SHP77 treated with DMSO at 0.1 percent for 48 hours (cell line): ENCODE data around the gene NIPAL4.

Experiments
- DNase-seq: peaks from one replicate; lab custom pipeline; 2025; lab: John Stamatoyannopoulos, UW

The NIPAL4 gene

GRCh38 chr5:157485811-157486210 lies 25.8 kb downstream of the NIPAL4 start:
- DNase-seq = no peak

GRCh38 chr5:157486221-157486681 lies 26.2 kb downstream of the NIPAL4 start:
- no peak for DNase-seq

- no peak for DNase-seq
These were observed 26.8 kb downstream of the NIPAL4 start for GRCh38 chr5:157486861-157487260.

DNA sequence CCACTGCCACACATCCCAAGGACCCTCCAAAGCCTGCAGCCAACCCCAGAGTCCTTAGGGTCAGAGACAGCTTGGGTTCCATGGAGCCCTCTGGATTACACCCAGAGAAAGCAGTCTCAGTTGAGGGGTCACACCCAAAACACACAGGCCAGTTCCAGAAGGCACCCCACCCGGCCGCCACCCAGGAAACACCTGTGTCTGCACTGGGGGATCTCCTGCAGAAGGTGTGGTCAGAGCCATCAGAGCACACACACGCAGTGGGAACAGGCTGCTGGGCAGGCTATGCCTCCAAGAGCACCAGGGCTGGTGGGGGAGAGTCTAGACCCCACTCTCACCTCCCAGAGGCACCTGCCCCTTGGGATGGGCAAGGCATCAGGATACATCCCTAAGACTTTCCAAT lies 27.3 kb downstream of the NIPAL4 start:
- no peak for DNase-seq

DNA sequence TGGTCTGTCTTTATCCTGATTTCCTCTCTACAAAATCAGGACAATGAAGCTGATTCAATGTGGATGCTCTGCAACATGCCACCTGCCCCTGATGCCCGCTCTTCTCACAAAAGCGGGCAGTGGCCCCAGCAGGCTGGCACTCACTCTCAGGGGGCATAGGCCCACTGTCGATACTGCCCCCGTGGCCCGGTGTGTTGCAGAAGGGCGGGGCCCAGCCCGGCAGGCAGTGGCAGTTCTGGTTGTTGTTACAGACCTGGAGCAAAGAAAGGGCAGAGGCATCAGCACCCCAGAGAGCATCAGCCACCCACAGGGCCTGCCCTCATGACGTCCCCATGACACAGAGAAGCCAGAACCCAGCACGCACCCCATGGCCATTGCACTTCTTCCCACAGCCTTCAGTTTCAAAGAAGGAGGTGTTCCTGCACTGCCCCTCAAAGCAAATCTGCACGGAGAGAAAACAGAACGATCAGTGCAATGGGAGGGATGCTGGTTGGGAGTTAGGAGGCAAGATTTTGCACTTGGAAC lies 31.5 kb downstream of the NIPAL4 start:
- no peak for DNase-seq

DNA sequence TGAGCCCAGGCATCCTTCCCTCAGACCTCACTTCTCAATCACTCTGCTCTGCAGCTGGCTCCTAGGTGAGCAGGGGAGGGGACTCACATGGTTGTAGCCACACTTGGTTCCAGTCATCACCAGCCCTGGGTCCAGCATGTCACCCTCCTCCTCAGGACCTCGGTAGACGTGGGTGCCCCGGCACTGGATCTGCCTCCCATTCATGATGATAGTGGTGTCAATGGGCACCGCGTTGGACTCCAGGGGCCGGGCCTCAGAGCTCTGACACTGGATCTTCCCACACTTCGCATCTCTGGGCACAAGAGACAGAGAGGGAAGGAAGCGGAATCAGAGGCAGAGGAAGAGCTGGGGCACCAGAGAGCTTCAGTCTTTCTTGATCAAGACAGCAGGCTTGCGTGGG lies 32.9 kb downstream of the NIPAL4 start:
- no peak for DNase-seq

DNA sequence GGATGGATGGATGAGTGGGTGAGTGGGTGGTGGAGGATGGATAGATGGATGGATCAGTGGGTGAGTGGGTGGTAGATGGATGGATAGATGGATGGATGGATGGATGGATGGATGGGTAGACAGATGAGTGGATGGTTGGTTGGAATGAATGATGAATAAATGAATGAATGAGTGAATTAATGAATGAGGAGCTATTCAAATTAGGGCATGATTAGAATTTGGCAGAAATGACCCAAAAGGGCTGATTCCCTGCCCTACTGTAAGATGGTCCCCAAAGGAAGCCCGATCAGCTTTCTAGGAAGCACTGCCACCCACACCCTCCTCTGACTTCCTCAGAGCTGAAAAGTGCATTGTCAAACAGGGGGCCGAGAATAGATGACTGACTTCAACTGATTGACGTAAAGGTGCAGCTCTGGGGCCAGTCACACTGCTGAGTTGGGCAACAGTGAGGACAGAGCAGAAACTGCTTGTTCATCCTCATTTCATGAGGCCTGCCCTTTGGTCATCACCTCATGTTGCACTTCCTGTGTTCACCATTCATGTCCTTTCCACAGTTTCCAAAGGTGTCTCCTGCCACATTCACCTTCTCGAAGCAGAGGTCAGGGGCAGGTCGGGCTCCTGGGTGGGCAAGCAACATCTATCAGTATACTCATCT lies 34.3 kb downstream of the NIPAL4 start:
- DNase-seq = no peak

DNA sequence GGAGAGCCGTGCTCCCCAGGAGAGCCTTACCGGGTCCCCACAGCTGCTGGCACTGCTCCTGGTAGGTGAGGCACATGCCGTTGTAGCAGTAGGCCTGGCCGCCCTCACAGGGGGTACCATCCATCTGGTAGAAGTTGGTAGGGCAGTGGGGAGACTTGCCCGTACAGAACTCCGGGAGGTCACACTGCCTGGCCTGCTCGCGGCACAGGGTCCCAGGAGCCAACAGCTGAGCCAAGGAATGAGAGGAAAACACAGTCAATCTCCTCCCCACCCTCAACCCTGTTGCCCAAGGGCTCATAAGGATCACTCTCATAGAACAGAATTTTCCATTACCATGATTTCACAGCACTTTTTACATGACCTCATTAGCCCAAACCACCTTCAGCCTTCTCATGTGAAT lies 36.9 kb downstream of the NIPAL4 start:
- no peak for DNase-seq

GRCh38 chr5:157497875-157498611 lies 38.0 kb downstream of the NIPAL4 start:
- DNase-seq = no peak

DNA sequence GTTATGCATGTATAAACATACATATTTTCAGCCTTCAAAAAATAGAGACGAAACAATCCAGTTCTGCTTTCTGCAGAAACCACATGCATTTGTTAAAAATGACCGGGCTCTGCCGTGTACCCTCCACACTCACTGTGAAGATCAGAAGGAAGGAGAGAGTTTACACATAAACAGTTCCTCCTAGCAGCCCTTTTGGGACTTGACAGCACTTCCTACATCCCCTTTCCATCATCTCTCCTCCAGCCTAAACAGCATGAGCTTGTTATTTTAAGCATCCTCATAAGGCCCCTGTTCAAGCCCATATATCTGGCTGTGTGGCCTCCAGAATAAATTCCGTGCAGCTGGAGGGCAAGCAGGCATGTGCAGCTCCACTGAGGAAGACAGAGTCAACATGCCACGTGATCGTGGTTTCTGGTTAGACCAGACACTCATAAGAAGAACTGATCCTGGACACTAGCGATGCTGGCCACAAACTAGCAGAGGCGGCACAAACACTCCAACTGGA lies 42.2 kb downstream of the NIPAL4 start:
- no peak for DNase-seq

DNA sequence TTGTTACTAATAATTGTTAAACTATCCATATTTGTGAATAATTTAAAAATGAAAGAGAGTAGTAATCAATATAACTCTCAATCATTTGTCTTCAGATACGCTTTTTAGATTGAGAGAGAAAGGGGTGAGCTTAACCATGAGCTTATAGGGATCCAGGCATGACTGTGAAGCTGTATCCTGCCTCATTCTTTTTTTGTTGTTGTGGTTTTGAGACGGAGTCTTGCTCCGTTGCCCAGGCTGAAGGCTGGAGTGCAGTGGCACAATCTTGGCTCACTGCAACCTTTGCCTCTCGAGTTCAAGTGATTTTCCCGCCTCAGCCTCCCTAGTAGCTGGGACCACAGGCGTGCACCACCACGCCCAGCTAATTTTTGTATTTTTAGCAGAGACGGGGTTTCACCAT lies 44.0 kb downstream of the NIPAL4 start:
- no peak for DNase-seq

DNA sequence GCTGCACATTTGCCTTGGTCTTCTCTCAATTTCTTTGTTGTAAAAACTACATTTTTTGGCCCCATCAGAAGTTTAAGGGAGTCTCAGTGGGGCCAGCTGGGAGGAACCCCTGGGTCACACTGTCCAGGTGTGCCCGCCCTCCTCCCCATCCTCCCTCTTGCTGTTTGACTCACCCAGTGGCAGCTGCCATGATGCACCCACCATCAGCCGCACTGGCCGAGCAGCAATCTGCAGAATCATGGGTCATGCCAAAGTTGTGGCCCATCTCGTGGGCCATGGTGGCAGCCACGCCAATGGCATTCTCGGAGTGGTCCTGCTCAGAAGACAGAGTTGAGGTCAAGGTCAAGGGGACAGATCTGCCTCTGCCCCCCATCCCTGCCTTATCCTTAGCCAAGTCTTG lies 45.5 kb downstream of the NIPAL4 start:
- no peak for DNase-seq

- no peak for DNase-seq
These were observed 46.1 kb downstream of the NIPAL4 start for GRCh38 chr5:157506066-157506590.

GRCh38 chr5:157506981-157507780 lies 47.2 kb downstream of the NIPAL4 start:
- DNase-seq = no peak

- no peak for DNase-seq
These were observed 49.1 kb downstream of the NIPAL4 start for GRCh38 chr5:157509093-157509492.

DNA sequence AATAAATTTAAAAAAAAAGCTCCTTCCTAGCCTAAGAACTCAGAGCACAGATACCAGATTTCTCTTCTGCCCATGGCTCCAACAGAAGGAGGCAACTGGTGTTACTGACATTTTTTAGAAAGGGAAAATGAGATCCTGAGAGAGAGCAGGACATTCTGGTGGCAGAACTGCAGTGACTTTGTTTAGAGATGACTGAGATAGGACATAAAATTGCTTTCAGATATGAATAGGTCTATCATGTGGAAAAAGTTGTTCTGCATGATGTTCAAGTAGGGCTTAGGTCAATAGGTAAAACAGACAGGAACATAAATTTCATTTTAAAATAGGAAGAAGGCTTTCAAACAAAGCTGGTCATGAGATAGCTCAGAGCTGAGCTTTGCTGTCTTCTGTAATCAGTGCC lies 49.6 kb downstream of the NIPAL4 start:
- no peak for DNase-seq

DNA sequence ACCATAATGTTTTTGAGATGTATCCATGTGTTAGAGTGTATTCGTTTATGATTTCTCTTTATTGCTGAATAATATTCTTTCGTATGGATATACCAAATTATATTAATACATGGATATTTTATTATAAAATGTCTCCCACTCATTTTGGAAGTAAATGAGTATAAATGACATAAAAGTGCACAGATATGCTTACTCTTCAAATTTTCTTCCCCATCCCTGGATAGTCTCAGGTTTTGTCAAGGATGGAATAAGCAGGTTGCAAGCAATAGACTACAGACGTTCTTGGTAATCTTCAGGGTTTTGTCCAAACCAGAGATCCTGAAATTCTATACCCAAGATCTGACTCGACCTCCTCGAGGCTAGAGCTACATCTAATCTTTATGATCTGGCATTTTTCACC lies 50.7 kb downstream of the NIPAL4 start:
- no peak for DNase-seq

GRCh38 chr5:157511651-157512644 lies 51.9 kb downstream of the NIPAL4 start:
- DNase-seq = no peak

DNA sequence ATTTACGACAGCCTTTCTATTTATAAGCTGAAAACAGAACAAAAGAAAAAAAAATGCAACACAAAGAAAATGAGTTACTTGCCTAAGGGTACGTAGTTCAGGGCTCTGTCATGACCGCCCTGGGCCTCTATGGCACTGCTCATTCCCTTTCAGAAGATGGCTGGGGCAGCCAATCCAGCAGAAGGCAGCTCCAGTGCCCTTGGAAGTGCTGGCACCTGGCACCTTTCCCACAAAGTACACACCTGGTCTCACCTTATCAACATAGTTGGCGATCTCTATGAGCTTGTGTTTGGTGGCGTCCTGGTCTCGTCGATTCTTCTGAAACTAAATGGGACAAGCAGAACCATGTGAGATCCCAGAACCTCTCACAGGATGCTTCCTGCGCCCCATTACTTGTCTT lies 53.2 kb downstream of the NIPAL4 start:
- no peak for DNase-seq

DNA sequence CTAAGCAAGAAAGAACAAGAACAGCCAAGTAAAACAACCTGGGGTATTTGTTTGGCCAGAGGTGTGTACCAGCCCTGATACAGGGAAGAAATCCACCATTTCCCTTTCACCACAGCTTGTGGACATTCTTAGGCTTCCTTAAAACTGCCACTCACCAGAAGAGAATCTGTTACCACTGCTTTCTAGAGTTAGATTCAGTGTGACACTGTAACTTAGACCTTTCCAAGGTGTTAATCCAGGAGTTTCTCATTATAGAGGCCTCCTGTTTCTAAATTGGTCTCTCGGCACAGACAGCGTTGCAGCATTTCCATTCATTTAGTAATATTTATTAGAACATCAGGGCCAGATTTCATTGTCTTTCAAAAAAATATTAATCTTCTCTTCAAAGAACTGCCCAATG lies 55.0 kb downstream of the NIPAL4 start:
- DNase-seq = no peak

DNA sequence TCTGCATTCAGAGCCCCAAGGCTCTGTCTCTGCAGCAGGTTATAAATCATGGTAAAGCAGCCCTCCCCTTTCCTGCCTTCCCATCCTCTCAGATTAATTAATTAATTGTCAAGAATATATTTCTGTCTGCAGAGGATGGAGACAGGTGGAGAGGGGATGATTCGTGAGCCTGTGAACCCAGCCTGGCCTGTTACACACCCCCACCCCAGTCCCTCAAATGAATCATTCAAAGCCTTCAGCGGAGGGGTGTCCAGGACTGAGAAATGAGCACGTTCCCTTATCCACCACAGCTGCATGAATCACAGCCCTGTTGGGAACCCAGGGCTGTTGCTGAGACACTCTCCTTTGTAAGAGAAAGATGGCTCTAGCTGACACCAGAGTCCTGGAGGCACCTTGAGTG lies 56.0 kb downstream of the NIPAL4 start:
- DNase-seq = no peak
